ENCODE measurements around the gene LHX3.

The LHX3 gene

GRCh38 chr9:136222166-136222905 lies 17.4 kb upstream of the LHX3 start:
- Histone ChIP-seq H3K4me1 (ENCODE audit: control insufficient read depth, low read depth, low read length) (no peaks in the 10 kb centered on the region), H3K9me3 (ENCODE audit: control insufficient read depth, low read depth, low read length) (no peaks in the 10 kb centered on the region), H3K9ac (ENCODE audit: low read length) (no peak overlapping the region), H3K4me3 (ENCODE audit: low read length) (no peak overlapping the region), H3K27ac (ENCODE audit: low read length) (no peak overlapping the region), H3K27me3 (ENCODE audit: control insufficient read depth, insufficient read depth, low read length) (no peaks in the 10 kb centered on the region), H3K36me3 (ENCODE audit: control insufficient read depth, low read depth, low read length) (peaks cover 17% of the 10 kb centered on the region)

- Histone ChIP-seq H3K9me3 (ENCODE audit: control insufficient read depth, low read depth, low read length) (no peaks in the 10 kb centered on the region), H3K36me3 (ENCODE audit: control insufficient read depth, low read depth, low read length) (peaks cover 20% of the 10 kb centered on the region), H3K4me3 (ENCODE audit: low read length) (no peak overlapping the region), H3K27me3 (ENCODE audit: control insufficient read depth, insufficient read depth, low read length) (no peaks in the 10 kb centered on the region), H3K27ac (ENCODE audit: low read length) (no peak overlapping the region), H3K4me1 (ENCODE audit: control insufficient read depth, low read depth, low read length) (no peaks in the 10 kb centered on the region), H3K9ac (ENCODE audit: low read length) (no peak overlapping the region)
Observed at GRCh38 chr9:136220017-136220729, 15.2 kb upstream of the LHX3 start.

- Histone ChIP-seq H3K27me3 (ENCODE audit: control insufficient read depth, insufficient read depth, low read length) (no peaks in the 10 kb centered on the region), H3K36me3 (ENCODE audit: control insufficient read depth, low read depth, low read length) (peaks cover 23% of the 10 kb centered on the region), H3K9ac (ENCODE audit: low read length) (no peak overlapping the region), H3K4me3 (ENCODE audit: low read length) (no peak overlapping the region), H3K4me1 (ENCODE audit: control insufficient read depth, low read depth, low read length) (no peaks in the 10 kb centered on the region), H3K27ac (ENCODE audit: low read length) (no peak overlapping the region), H3K9me3 (ENCODE audit: control insufficient read depth, low read depth, low read length) (no peaks in the 10 kb centered on the region)
Observed at GRCh38 chr9:136219276-136219675, 14.3 kb upstream of the LHX3 start.

GRCh38 chr9:136218673-136219072 lies 13.7 kb upstream of the LHX3 start:
- Histone ChIP-seq H3K36me3 (ENCODE audit: control insufficient read depth, low read depth, low read length) (peaks cover 26% of the 10 kb centered on the region), H3K27ac (ENCODE audit: low read length) (no peak overlapping the region), H3K27me3 (ENCODE audit: control insufficient read depth, insufficient read depth, low read length) (no peaks in the 10 kb centered on the region), H3K9me3 (ENCODE audit: control insufficient read depth, low read depth, low read length) (no peaks in the 10 kb centered on the region), H3K4me3 (ENCODE audit: low read length) (no peak overlapping the region), H3K9ac (ENCODE audit: low read length) (no peak overlapping the region), H3K4me1 (ENCODE audit: control insufficient read depth, low read depth, low read length) (no peaks in the 10 kb centered on the region)

GRCh38 chr9:136218271-136218670 lies 13.3 kb upstream of the LHX3 start:
- Histone ChIP-seq H3K9me3 (ENCODE audit: control insufficient read depth, low read depth, low read length) (no peaks in the 10 kb centered on the region), H3K4me3 (ENCODE audit: low read length) (no peak overlapping the region), H3K9ac (ENCODE audit: low read length) (no peak overlapping the region), H3K27ac (ENCODE audit: low read length) (no peak overlapping the region), H3K36me3 (ENCODE audit: control insufficient read depth, low read depth, low read length) (peaks cover 27% of the 10 kb centered on the region), H3K27me3 (ENCODE audit: control insufficient read depth, insufficient read depth, low read length) (no peaks in the 10 kb centered on the region), H3K4me1 (ENCODE audit: control insufficient read depth, low read depth, low read length) (no peaks in the 10 kb centered on the region)

- Histone ChIP-seq H3K4me1 (ENCODE audit: control insufficient read depth, low read depth, low read length) (no peaks in the 10 kb centered on the region), H3K27me3 (ENCODE audit: control insufficient read depth, insufficient read depth, low read length) (no peaks in the 10 kb centered on the region), H3K9ac (ENCODE audit: low read length) (no peak overlapping the region), H3K9me3 (ENCODE audit: control insufficient read depth, low read depth, low read length) (no peaks in the 10 kb centered on the region), H3K27ac (ENCODE audit: low read length) (no peak overlapping the region), H3K36me3 (ENCODE audit: control insufficient read depth, low read depth, low read length) (peaks cover 27% of the 10 kb centered on the region), H3K4me3 (ENCODE audit: low read length) (no peak overlapping the region)
Observed at GRCh38 chr9:136216541-136217244, 11.8 kb upstream of the LHX3 start.

GRCh38 chr9:136213733-136214132 lies 8.8 kb upstream of the LHX3 start:
- no peak overlapping the region for H3K9ac ChIP-seq (ENCODE audit: low read length)
- no peaks in the 10 kb centered on the region for H3K9me3 ChIP-seq (ENCODE audit: control insufficient read depth, low read depth, low read length)
- peaks cover 27% of the 10 kb centered on the region for H3K36me3 ChIP-seq (ENCODE audit: control insufficient read depth, low read depth, low read length)
- H3K27ac ChIP-seq (ENCODE audit: low read length) = no peak overlapping the region
- no peak overlapping the region for H3K4me3 ChIP-seq (ENCODE audit: low read length)
- no peaks in the 10 kb centered on the region for H3K4me1 ChIP-seq (ENCODE audit: control insufficient read depth, low read depth, low read length)
- H3K27me3 ChIP-seq (ENCODE audit: control insufficient read depth, insufficient read depth, low read length) = no peaks in the 10 kb centered on the region

- Histone ChIP-seq H3K4me1 (ENCODE audit: control insufficient read depth, low read depth, low read length) (no peaks in the 10 kb centered on the region), H3K36me3 (ENCODE audit: control insufficient read depth, low read depth, low read length) (peaks cover 24% of the 10 kb centered on the region), H3K9me3 (ENCODE audit: control insufficient read depth, low read depth, low read length) (no peaks in the 10 kb centered on the region), H3K27ac (ENCODE audit: low read length) (no peak overlapping the region), H3K4me3 (ENCODE audit: low read length) (no peak overlapping the region), H3K27me3 (ENCODE audit: control insufficient read depth, insufficient read depth, low read length) (no peaks in the 10 kb centered on the region), H3K9ac (ENCODE audit: low read length) (no peak overlapping the region)
Observed at GRCh38 chr9:136212345-136212950, 7.5 kb upstream of the LHX3 start.

- Histone ChIP-seq H3K4me1 (ENCODE audit: control insufficient read depth, low read depth, low read length) (no peaks in the 10 kb centered on the region), H3K36me3 (ENCODE audit: control insufficient read depth, low read depth, low read length) (peaks cover 24% of the 10 kb centered on the region), H3K27ac (ENCODE audit: low read length) (no peak overlapping the region), H3K9ac (ENCODE audit: low read length) (no peak overlapping the region), H3K9me3 (ENCODE audit: control insufficient read depth, low read depth, low read length) (no peaks in the 10 kb centered on the region), H3K27me3 (ENCODE audit: control insufficient read depth, insufficient read depth, low read length) (peaks cover 2% of the 10 kb centered on the region), H3K4me3 (ENCODE audit: low read length) (no peak overlapping the region)
Observed at GRCh38 chr9:136211441-136212344, 6.8 kb upstream of the LHX3 start.

- no peaks in the 10 kb centered on the region for H3K9me3 ChIP-seq (ENCODE audit: control insufficient read depth, low read depth, low read length)
- peaks cover 9% of the 10 kb centered on the region for H3K27me3 ChIP-seq (ENCODE audit: control insufficient read depth, insufficient read depth, low read length)
- H3K4me1 ChIP-seq (ENCODE audit: control insufficient read depth, low read depth, low read length) = no peaks in the 10 kb centered on the region
- peaks cover 19% of the 10 kb centered on the region for H3K36me3 ChIP-seq (ENCODE audit: control insufficient read depth, low read depth, low read length)
- no peak overlapping the region for H3K27ac ChIP-seq (ENCODE audit: low read length)
- H3K4me3 ChIP-seq (ENCODE audit: low read length) = no peak overlapping the region
- H3K9ac ChIP-seq (ENCODE audit: low read length) = no peak overlapping the region
Observed at GRCh38 chr9:136211006-136211405, 6.1 kb upstream of the LHX3 start.

- Histone ChIP-seq H3K4me3 (ENCODE audit: low read length) (no peak overlapping the region), H3K27ac (ENCODE audit: low read length) (no peak overlapping the region), H3K36me3 (ENCODE audit: control insufficient read depth, low read depth, low read length) (peaks cover 19% of the 10 kb centered on the region), H3K9me3 (ENCODE audit: control insufficient read depth, low read depth, low read length) (no peaks in the 10 kb centered on the region), H3K9ac (ENCODE audit: low read length) (no peak overlapping the region), H3K4me1 (ENCODE audit: control insufficient read depth, low read depth, low read length) (no peaks in the 10 kb centered on the region), H3K27me3 (ENCODE audit: control insufficient read depth, insufficient read depth, low read length) (peaks cover 16% of the 10 kb centered on the region)
Observed at GRCh38 chr9:136210276-136210675, 5.3 kb upstream of the LHX3 start.
